Mesothelial cell of epicardium (in vitro differentiated cells): ENCODE measurements around the gene PRRT1. TPM values are rescaled to one million over a fixed set of nuclear protein-coding genes. Genes with fewer than 3 reads are reported as not detected.

Source experiments
- DNase-seq, 2 experiments: peaks; one replicate each; pipeline ENCODE4 v3.0.0; 2021; ENCODE audit warnings: low spot score in 2 of 2; ENCODE audit not compliant: unreplicated experiment in 2 of 2
- H3K27ac Mint-ChIP-seq: 2 replicates; pipeline ENCODE4 v1.8.0; 2021; ENCODE audit warnings: mixed read lengths
- H3K27me3 Mint-ChIP-seq: 2 replicates; pipeline ENCODE4 v1.8.0; 2021; ENCODE audit warnings: low read depth, mixed read lengths
- H3K36me3 Mint-ChIP-seq: 2 replicates; pipeline ENCODE4 v1.8.0; 2021; ENCODE audit warnings: mixed read lengths
- H3K4me1 Mint-ChIP-seq: 2 replicates; pipeline ENCODE4 v1.8.0; 2021; ENCODE audit warnings: mixed read lengths
- H3K4me3 Mint-ChIP-seq: 2 replicates; pipeline ENCODE4 v1.8.0; 2021; ENCODE audit warnings: mild to moderate bottlenecking, moderate library complexity, mixed read lengths
- H3K9me3 Mint-ChIP-seq: 2 replicates; pipeline ENCODE4 v1.8.0; 2021; ENCODE audit warnings: mixed read lengths
- CTCF ChIP-seq: fragments of 200-600 bp; sonication (generic); IDR thresholded peaks from one replicate; pipeline ENCODE4 v1.5.0; 2021; ENCODE audit warnings: antibody characterized with exemption; ENCODE audit not compliant: unreplicated experiment
- total RNA-seq: library from RNA; stranded (reverse); gene quantifications from 3 replicates; pipeline ENCODE4 v1.2.1, GENCODE V29; 2021

PRRT1 gene
- total RNA-seq, 1 donor from 2014 or later = 3.0 TPM

- H3K4me3 Mint-ChIP-seq = no peak overlapping the region
- peaks cover 45% of the 10 kb centered on the region for H3K36me3 Mint-ChIP-seq
- H3K27ac Mint-ChIP-seq = peak overlapping the region; percentile 45
- peaks cover 4% of the 10 kb centered on the region for H3K4me1 Mint-ChIP-seq
- no peaks in the 10 kb centered on the region for H3K27me3 Mint-ChIP-seq
- no peak for DNase-seq
- no peaks in the 10 kb centered on the region for H3K9me3 Mint-ChIP-seq
- no peak for TF ChIP-seq CTCF
These were observed 15.5 kb upstream of the PRRT1 start for GRCh38 chr6:32167154-32167760.

DNA sequence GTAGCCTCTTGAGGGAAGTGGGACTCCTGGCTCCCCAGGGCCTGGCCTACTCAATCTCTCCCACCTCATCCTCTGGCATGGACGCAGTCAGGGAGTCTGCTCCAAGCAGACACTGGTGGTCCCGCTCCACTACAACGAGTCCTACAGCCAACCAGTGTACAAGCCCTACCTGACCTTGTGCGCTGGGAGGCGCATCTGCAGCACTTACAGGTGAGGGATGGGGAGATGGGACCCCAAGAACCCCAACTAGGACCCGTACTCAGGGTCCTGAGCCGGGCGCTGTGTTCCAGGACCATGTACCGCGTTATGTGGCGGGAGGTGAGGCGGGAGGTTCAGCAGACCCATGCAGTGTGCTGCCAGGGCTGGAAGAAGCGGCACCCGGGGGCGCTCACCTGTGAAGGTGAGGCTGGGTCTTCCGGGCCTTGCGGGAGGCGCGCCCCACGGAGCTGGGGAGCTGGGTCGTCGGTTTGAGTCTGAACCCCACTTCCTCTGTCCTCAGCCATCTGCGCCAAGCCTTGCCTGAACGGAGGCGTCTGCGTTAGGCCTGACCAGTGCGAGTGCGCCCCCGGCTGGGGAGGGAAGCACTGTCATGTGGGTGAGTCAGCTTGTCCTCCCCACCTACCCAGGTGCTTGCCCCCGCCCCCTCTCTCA, 14.8 kb upstream of the PRRT1 start:
- Mint-ChIP-seq H3K27ac (no peak overlapping the region), H3K27me3 (no peaks in the 10 kb centered on the region), H3K36me3 (peaks cover 45% of the 10 kb centered on the region), H3K4me1 (peaks cover 4% of the 10 kb centered on the region), H3K9me3 (no peaks in the 10 kb centered on the region), H3K4me3 (no peak overlapping the region)
- DNase-seq = no peak
- no peak for TF ChIP-seq CTCF

GRCh38 chr6:32164295-32164694, 12.6 kb upstream of the PRRT1 start, which contains the start of gene EGFL8:
TSS of gene EGFL8 (plus strand) at chr6:32164595. CDS start at chr6:32166166, 1,571 bp downstream.
- TF ChIP-seq CTCF = no peak
- H3K36me3 Mint-ChIP-seq = peaks cover 38% of the 10 kb centered on the region
- no peak within 1 kb of the TSS for H3K4me3 Mint-ChIP-seq
- H3K27me3 Mint-ChIP-seq = no peaks in the 10 kb centered on the region
- no peaks in the 10 kb centered on the region for H3K9me3 Mint-ChIP-seq
- no peak for DNase-seq
- peaks cover 4% of the 10 kb centered on the region for H3K4me1 Mint-ChIP-seq
- no peak within 1 kb of the TSS for H3K27ac Mint-ChIP-seq

DNA sequence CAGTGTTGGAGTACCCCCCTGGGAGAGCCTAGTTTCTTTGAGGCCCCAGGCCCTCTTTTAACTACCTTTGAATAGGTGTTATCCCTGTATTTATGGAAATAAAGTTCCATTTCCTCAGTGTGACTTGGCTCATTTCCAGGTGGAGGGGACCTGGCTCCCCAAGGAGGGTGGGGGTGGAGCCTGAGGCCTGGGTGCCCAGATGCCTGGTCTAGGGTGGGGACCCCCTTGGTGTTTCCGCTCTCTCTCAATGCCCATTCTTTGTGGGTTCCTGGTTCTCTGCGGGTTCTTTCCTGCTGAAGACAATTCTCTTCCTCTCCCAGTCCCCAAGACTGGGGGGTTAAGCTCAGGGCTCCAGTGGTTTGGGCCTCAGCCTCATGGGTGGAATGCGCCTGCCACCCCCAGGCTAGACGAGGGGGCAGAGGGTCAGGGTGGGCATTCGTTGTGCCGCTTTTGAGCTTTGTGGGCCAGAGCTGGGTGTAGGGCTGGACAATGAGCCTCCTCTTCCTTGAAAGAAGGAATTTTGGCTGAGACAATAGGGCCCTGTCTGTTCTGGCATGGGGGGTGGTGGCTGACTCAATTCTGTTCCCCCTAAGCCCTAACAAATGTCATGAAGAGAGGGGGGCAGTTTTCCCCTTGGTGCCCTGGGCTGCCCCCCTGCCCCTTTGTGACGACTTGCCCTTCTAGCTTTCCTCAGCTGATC, 12.0 kb upstream of the PRRT1 start:
- no peak overlapping the region for H3K27ac Mint-ChIP-seq
- no peaks in the 10 kb centered on the region for H3K9me3 Mint-ChIP-seq
- H3K4me1 Mint-ChIP-seq = peaks cover 1% of the 10 kb centered on the region
- no peak for TF ChIP-seq CTCF
- peaks cover 34% of the 10 kb centered on the region for H3K36me3 Mint-ChIP-seq
- H3K27me3 Mint-ChIP-seq = no peaks in the 10 kb centered on the region
- H3K4me3 Mint-ChIP-seq = no peak overlapping the region
- DNase-seq = no peak

GRCh38 chr6:32158052-32158451, 6.3 kb upstream of the PRRT1 start:
- no peaks in the 10 kb centered on the region for H3K27me3 Mint-ChIP-seq
- no peak for TF ChIP-seq CTCF
- H3K4me1 Mint-ChIP-seq = peaks cover 19% of the 10 kb centered on the region
- no peak overlapping the region for H3K27ac Mint-ChIP-seq
- H3K4me3 Mint-ChIP-seq = no peak overlapping the region
- H3K36me3 Mint-ChIP-seq = peaks cover 24% of the 10 kb centered on the region
- H3K9me3 Mint-ChIP-seq = no peaks in the 10 kb centered on the region
- no peak for DNase-seq
